GM18519 (cell line): ENCODE results near the gene SRGAP2C.
A peak's percentile ranks its signal among the peaks of the same experiment; 100 is the strongest.
"Not testable (repeated sequence)": the region's sequence is repeated elsewhere in the genome, so short reads cannot be mapped to it uniquely, and the experiment has no call there.

Experiments
- ATAC-seq: cut with Tn5 transposase; IDR thresholded peaks from one replicate; pipeline ENCODE4 v1.9.1; 2021; ENCODE audit warnings: mild to moderate bottlenecking, moderate library complexity; ENCODE audit not compliant: unreplicated experiment, low FRiP score

SRGAP2C gene

GRCh38 chr1:121184290-121185127 is at the start of gene SRGAP2C, which contains the start of gene FAM72B:
Gene SRGAP2C (plus strand): TSS chr1:121184975. CDS start chr1:121187447, 2,472 bp downstream.
Gene FAM72B (minus strand): TSS chr1:121184340. CDS start chr1:121183489, 851 bp downstream.
- peak; percentile 85 for ATAC-seq

DNA sequence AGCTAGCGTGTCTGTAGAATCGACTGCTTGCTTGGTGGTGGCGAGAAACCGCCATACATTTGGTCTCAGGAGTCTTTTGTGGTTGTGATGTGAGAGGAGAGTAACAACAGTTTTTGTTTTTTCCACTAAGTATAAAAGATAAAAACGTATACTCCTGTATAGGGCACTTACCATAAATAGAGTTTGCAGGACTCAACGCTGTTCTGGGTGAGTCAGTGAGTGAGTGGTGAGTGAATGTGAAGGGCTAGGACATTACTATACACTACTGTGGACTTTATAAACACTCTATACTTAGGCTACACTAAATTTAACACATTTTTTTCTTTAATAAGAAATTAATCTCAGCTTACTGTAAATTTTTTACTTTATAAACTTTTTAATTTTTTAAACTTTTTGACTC is 44.4 kb upstream of the SRGAP2C start:
- not testable (repeated sequence) for ATAC-seq

GRCh38 chr1:121148489-121149190 is 36.1 kb upstream of the SRGAP2C start:
- not testable (repeated sequence) for ATAC-seq

GRCh38 chr1:121151294-121151693 is 33.5 kb upstream of the SRGAP2C start:
- not testable (repeated sequence) for ATAC-seq

GRCh38 chr1:121152788-121153187 is 32.0 kb upstream of the SRGAP2C start:
- ATAC-seq, result not testable (repeated sequence)

GRCh38 chr1:121154811-121155210 is 30.0 kb upstream of the SRGAP2C start:
- not testable (repeated sequence) for ATAC-seq

DNA sequence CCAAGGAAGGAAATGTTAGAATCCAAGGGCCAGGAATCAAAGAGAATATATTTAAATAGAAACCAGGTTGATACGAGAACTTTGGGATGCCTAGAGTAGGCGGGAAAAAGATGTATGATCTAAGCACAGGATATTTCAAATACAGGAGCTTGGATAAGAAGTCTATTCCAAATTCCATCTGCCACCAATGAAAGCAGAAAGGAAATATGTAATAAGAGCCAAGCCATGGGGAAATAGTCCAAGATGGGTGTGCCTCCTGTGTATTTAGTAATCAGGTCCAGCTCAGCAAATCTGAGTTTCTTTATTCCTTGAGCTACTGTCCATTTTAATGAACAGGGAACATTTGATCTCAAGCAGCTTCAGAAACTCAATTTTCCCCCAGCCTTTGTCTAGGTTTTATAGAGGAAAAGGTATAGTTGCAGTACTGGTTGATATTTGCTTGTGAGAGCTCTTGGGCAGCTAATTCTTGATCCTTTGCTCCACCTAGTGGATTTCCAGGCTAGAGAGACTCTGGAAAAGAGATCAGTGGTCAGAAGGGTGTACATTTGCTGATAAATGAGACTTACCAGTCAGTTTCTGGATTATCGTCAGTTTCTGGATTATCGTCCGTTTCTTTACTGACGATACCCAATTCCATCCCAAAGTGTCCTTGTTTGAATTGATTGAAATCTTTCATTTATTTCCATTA is 29.0 kb upstream of the SRGAP2C start:
- not testable (repeated sequence) for ATAC-seq

DNA sequence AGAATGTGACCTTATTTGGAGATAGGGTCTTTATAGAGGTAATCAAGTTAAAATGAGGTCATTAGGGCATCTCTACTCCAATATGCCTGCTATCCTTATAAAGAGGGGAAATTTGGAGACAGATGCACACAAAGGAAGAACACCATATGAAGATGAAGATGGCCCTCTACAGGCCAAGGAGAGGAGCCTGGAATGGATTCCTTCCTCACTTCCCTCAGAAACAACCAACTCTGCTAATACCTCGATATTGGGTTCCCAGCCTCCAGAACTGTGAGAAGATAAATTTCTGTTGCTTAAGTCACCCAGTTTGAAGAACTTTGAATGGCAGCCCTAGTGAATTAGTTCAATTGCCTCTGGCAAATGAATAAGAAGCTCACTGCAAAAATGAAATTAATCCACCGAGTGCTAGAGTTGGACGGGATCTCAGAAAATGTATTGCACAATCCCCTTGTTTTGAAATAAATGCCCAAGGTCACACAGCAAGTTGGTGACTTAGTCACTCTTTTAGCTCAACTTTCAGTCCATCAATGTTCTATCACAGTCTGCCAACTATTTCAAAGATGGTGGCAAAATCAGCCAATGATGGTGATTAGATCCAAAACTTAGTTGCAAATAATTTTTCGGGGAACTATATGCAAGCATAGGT is 27.7 kb upstream of the SRGAP2C start:
- ATAC-seq, result not testable (repeated sequence)

DNA sequence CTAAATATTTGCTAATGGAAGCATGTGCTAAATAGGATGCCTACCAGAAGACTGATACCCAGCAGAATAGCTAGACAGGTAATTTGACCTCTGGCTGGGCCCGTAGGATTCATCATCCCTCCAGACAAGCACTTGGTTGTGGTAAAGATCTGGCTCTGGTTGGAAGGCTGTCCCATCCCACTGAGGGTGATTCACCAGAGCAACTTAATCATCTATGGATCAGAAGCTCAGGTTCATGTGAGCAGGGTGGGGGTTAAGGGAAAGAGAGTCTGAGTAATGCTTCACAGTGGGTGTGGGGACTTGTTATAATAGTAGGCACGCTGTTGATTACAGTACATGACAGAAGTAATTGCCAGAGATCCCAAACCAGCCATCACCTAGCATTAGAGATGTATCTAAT is 27.2 kb upstream of the SRGAP2C start:
- ATAC-seq, result not testable (repeated sequence)

DNA sequence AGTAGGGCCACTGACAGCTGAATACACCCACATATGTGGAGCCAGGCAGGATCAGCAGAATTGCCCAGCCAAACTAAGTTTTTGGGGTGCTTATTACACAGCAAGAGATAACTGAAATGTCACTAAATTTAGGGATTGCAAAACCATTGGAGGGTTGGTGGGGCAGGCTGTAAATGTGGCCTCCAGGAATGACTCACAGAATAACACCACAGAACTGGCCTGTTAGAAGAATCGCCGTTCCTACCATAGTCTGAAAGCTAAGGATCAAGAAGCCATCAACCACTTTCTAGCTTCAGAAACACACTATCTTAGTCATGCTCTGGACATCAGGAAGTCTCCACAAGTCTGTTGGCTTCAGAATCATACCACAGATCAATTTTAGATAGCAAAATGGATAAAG is 24.7 kb upstream of the SRGAP2C start:
- not testable (repeated sequence) for ATAC-seq

GRCh38 chr1:121161199-121161901 is 23.4 kb upstream of the SRGAP2C start:
- not testable (repeated sequence) for ATAC-seq

DNA sequence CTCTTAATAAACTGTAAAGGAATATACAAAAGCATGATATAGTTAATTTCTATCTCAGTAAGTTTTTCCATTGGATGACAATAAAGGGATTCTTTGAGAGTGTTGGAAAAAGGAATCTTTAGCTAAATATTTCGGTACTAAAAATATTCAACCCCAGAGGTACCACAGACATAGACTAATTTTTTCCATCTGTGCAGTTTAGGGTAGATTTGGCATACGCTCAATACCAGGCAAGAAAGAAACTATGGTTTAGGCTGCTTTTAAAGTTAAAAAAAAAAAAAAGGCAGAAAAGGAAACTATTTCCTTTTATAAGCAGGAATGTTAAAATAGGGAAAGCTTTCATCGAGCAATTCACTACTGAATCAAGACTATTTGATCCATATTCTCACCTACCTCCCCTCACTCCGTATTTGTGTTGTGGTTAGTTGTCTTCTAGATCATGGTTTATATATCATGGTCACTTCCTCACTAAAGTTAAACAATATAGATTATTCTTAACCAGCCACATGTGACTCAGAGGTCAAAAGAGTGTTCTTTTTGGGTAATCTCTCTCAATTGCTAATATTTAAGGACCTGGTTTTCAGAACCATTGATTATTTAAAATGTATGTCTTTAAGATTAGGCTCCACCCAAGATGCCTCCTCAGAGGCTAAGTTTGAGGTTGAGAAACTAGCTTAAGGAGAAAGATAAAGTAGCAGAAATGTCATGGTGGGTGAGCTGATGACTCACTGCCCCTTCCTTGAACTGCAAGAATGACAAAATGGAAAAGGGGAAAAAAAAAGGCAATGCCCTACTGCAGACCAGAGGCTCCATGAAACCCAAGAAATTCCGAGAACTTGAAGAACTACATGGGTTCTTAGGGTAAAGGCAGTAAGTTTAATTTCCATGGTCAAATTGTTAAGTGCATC is 20.7 kb upstream of the SRGAP2C start:
- ATAC-seq, result not testable (repeated sequence)

GRCh38 chr1:121165296-121165695 is 19.5 kb upstream of the SRGAP2C start:
- ATAC-seq, result not testable (repeated sequence)

- not testable (repeated sequence) for ATAC-seq
Observed at GRCh38 chr1:121167225-121167738, 17.5 kb upstream of the SRGAP2C start.

GRCh38 chr1:121168152-121168668 is 16.6 kb upstream of the SRGAP2C start:
- not testable (repeated sequence) for ATAC-seq

DNA sequence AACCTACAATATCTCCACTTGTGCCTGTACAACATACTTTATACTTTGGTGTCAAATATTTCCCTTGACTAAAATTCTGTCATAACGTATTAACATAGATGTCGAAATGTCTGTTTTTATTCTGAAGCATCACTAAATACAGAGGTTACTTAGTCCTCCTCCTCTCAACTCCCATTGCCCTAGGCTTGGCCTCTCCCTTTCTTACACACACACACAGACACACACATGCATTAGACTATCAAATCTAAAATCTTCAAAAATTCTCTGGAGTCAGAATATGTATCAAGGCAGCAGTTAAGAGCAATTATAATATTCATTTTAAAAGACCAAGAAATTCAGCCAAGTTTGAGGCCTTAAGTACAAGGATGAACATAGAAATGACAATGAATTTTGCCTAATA is 8.1 kb upstream of the SRGAP2C start:
- not testable (repeated sequence) for ATAC-seq

DNA sequence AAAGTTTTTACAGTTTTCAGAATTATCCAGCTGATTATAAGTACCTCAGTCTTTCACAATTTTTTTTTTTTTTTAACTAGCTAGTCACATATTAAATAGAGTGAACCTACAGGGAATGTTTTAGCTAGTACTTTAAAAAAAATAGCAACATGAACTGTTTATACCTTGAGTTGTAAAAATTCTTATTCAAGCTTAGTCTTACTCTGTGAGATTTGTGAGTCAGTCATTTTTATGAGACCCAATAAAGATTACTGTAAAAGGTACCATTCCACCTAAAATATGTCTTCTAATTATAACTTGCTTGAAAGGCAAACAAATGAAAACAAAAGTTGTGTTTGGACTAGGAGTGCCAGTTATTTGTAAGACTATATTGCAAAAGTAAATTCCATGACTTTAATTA is 6.6 kb upstream of the SRGAP2C start:
- not testable (repeated sequence) for ATAC-seq

DNA sequence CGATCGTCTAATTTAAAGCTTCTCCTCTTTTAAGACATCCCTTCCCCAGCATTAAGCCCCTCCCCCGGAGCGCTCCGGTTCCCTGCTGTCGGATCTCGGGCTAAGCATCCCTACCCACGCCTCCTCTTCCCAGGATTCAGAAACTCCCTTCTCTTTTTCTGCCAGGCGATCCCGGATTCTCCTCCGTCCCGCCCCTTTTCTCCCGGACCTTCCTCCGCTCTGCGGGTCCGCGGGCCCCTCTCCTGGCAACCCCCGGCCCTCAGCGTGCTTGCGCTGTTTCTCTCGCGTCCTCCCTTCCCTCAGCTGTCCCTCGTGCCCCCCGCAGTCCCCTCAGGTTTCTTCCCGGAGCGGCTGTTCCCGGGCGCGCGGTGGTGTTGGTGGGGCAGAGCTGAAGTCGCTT is 908 bp upstream of the SRGAP2C start:
- ATAC-seq, result not testable (repeated sequence)
